Effector CD4-positive, alpha-beta T cell (primary cell): ENCODE results near the gene DNMBP.
"Not testable (repeated sequence)": the region's sequence is repeated elsewhere in the genome, so short reads cannot be mapped to it uniquely, and the experiment has no call there.

Experiments
- DNase-seq: peaks from one replicate; pipeline ENCODE4 v3.0.0-alpha.2; 2020

Gene DNMBP

GRCh38 chr10:99853655-99854054 lies 156.1 kb downstream of the DNMBP start:
- DNase-seq = no peak

GRCh38 chr10:99852481-99853213 lies 157.1 kb downstream of the DNMBP start:
- DNase-seq = no peak

GRCh38 chr10:99851825-99852224 lies 157.9 kb downstream of the DNMBP start:
- no peak for DNase-seq

GRCh38 chr10:99850767-99851340 lies 158.9 kb downstream of the DNMBP start:
- no peak for DNase-seq

GRCh38 chr10:99850021-99850766 lies 159.6 kb downstream of the DNMBP start:
- no peak for DNase-seq

- DNase-seq = no peak
Measured at GRCh38 chr10:99849536-99849935, 160.2 kb downstream of the DNMBP start.

GRCh38 chr10:99849057-99849456 lies 160.7 kb downstream of the DNMBP start:
- no peak for DNase-seq

- DNase-seq = peak; percentile 69
Measured at GRCh38 chr10:99845837-99846382, 163.8 kb downstream of the DNMBP start.

GRCh38 chr10:99844433-99844955 lies 165.3 kb downstream of the DNMBP start:
- no peak for DNase-seq

- DNase-seq = no peak
Measured at GRCh38 chr10:99843310-99843709, 166.4 kb downstream of the DNMBP start.

GRCh38 chr10:99841746-99842145 lies 168.0 kb downstream of the DNMBP start:
- no peak for DNase-seq

GRCh38 chr10:99840859-99841258 lies 168.9 kb downstream of the DNMBP start:
- DNase-seq = not testable (repeated sequence)

- no peak for DNase-seq
Measured at GRCh38 chr10:99836711-99837110, 173.0 kb downstream of the DNMBP start.

- DNase-seq = no peak
Measured at GRCh38 chr10:99835947-99836346, 173.8 kb downstream of the DNMBP start.

GRCh38 chr10:99834410-99834809 lies 175.3 kb downstream of the DNMBP start:
- no peak for DNase-seq

GRCh38 chr10:99832439-99832838 lies 177.3 kb downstream of the DNMBP start:
- DNase-seq = no peak

GRCh38 chr10:99828464-99828863 lies 181.3 kb downstream of the DNMBP start:
- DNase-seq = no peak

GRCh38 chr10:99827936-99828335 lies 181.8 kb downstream of the DNMBP start:
- no peak for DNase-seq
